BLaER1 treated with 17β-estradiol and CSF1 and Interleukin-3, amounts not matched to agents 10 nM and 100 nM (cell line): ENCODE data around the gene RHBDF2.
"Not testable (repeated sequence)": the region's sequence is repeated elsewhere in the genome, so short reads cannot be mapped to it uniquely, and the experiment has no call there.

Experiments
- H3K27ac ChIP-seq, 11 experiments: shearing (Covaris generic); formaldehyde crosslinking; 2 replicates each; pipeline ENCODE4 v1.8.1; 2022
- H3K27me3 ChIP-seq, 11 experiments: shearing (Covaris generic); formaldehyde crosslinking; 2 replicates each; pipeline ENCODE4 v1.8.1; 2022
- H3K36me3 ChIP-seq, 11 experiments: shearing (Covaris generic); formaldehyde crosslinking; 2 replicates each; pipeline ENCODE4 v1.8.1; 2022
- H3K4me1 ChIP-seq, 10 experiments: shearing (Covaris generic); formaldehyde crosslinking; 2 replicates each; pipeline ENCODE4 v1.8.1; 2022
- H3K4me2 ChIP-seq, 11 experiments: shearing (Covaris generic); formaldehyde crosslinking; 2 replicates each; pipeline ENCODE4 v1.8.1; 2022
- H3K4me3 ChIP-seq, 10 experiments: shearing (Covaris generic); formaldehyde crosslinking; 2 replicates each; pipeline ENCODE4 v1.8.1; 2022
- H3K9ac ChIP-seq, 11 experiments: shearing (Covaris generic); formaldehyde crosslinking; 2 replicates each; pipeline ENCODE4 v1.8.1; 2022
- H3K9me3 ChIP-seq, 11 experiments: shearing (Covaris generic); formaldehyde crosslinking; replicated peaks in 1 of 11; 2 replicates each; pipeline ENCODE4 v1.8.1; 2022
- H4K20me1 ChIP-seq, 11 experiments: shearing (Covaris generic); formaldehyde crosslinking; 2 replicates each; pipeline ENCODE4 v1.8.1; 2022
- Cebpa-rat ChIP-seq, 11 experiments: shearing (Covaris generic); IDR thresholded peaks; 2 replicates each; pipeline ENCODE4 v1.8.1; 2022

Gene RHBDF2

DNA sequence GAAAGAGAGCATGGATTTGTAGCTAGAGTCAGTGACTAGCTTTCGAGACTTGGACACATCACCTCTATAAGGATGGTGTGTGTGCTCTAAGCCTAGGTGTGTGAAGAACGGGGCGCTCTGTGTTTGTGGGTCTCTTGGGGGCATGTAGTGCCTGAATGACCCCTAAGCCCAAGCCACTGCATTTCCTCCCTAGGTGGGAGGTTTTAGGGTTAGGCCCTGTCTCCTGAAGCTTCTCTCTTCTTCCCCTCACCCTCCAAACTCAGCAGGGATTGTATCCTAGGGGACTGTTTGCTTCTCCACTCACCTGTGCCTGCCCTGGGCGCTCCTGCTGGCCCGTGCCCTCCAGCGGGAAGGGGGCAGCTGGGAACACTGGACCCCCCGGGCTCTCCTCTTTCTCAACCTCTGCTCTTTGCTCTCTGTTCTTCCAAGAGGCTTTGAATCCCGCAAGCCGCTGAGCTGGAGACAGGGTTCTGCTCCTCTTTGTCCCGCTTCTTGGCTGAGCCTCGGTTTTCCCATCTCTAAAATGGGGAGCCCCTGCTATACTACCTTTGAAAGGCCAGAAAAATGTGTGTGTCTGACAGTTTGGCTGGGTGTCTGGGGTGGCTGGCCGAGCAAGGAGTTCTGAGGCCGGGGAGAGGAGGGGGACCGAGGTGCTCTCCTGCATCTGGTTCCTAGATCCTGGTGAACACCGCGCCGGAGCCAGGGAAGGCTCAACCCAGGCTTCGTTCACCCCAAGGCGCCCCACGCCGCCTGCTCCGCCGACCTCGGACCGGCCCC, 35.5 kb upstream of the RHBDF2 start:
- Histone ChIP-seq H3K4me3 (peak overlapping the region in 4 of 10 experiments; percentile 58 to 73 (median 65); a peak in 3 of 20 replicates), H3K9ac (peak overlapping the region in 4 of 11 experiments; percentile 28 to 78 (median 51); a peak in 4 of 22 replicates), H3K9me3 (no peaks in the 10 kb centered on the region), H4K20me1 (peaks cover 0 to 7% (median 0%) of the 10 kb centered on the region in 11 experiments; a peak in 2 of 22 replicates), H3K27me3 (peaks cover 42 to 52% (median 44%) of the 10 kb centered on the region in 11 experiments), H3K36me3 (no peaks in the 10 kb centered on the region), H3K27ac (no peak overlapping the region), H3K4me1 (peaks cover 49 to 92% (median 81%) of the 10 kb centered on the region in 10 experiments), H3K4me2 (peak overlapping the region; percentile 94 to 100 (median 98))
- no peak for TF ChIP-seq Cebpa-rat (IDR thresholded peaks at IDR 0.05)

DNA sequence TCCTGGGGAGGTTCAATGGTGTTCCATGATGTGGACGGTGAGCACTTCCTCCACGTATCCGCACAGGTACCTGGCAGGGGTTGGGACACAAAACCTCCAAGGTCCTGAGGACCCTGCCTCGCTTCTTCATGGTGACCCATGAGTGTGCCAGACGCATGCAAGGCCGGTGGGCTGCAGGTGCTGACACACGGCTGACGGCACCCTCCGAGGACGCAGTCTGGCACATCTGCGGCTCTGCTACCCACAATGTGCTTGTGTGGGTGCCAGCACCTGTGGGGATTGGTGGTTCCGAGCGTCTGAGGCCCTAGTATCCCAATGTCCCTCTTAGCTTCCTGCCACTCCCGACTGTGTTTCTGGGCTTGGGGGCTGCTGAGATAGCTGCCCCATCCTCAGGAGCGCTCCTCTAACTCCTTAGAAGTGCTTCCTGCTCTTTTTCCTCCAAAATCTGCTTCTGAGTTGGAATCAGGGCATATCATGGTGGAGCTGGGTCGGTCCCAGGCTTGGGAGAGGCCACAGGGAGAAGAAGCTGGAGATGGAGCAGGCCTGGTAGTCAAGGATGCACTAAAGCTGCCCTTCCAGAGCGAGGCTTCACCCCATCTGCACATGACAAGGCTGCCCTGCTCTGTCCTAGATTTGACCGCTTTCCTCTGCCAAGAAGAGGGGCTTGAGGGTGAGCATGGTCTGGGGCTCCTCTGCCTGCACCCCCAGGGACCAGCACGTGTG, 34.7 kb upstream of the RHBDF2 start:
- peak overlapping the region in 5 of 11 experiments; percentile 10 to 62 (median 39); a peak in 5 of 22 replicates for H3K9ac ChIP-seq
- H3K9me3 ChIP-seq, result no peaks in the 10 kb centered on the region
- peak overlapping the region; percentile 54 to 100 (median 98) for H3K4me2 ChIP-seq
- H3K4me1 ChIP-seq, result peaks cover 49 to 92% (median 81%) of the 10 kb centered on the region in 10 experiments
- no peaks in the 10 kb centered on the region for H3K36me3 ChIP-seq
- H3K27ac ChIP-seq, result peak overlapping the region in 2 of 11 experiments; percentile 7 to 64; a peak in 1 of 22 replicates
- no peak for TF ChIP-seq Cebpa-rat (IDR thresholded peaks at IDR 0.05)
- peaks cover 42 to 52% (median 44%) of the 10 kb centered on the region in 11 experiments for H3K27me3 ChIP-seq
- peaks cover 0 to 7% (median 0%) of the 10 kb centered on the region in 11 experiments; a peak in 2 of 22 replicates for H4K20me1 ChIP-seq
- no peak overlapping the region for H3K4me3 ChIP-seq

DNA sequence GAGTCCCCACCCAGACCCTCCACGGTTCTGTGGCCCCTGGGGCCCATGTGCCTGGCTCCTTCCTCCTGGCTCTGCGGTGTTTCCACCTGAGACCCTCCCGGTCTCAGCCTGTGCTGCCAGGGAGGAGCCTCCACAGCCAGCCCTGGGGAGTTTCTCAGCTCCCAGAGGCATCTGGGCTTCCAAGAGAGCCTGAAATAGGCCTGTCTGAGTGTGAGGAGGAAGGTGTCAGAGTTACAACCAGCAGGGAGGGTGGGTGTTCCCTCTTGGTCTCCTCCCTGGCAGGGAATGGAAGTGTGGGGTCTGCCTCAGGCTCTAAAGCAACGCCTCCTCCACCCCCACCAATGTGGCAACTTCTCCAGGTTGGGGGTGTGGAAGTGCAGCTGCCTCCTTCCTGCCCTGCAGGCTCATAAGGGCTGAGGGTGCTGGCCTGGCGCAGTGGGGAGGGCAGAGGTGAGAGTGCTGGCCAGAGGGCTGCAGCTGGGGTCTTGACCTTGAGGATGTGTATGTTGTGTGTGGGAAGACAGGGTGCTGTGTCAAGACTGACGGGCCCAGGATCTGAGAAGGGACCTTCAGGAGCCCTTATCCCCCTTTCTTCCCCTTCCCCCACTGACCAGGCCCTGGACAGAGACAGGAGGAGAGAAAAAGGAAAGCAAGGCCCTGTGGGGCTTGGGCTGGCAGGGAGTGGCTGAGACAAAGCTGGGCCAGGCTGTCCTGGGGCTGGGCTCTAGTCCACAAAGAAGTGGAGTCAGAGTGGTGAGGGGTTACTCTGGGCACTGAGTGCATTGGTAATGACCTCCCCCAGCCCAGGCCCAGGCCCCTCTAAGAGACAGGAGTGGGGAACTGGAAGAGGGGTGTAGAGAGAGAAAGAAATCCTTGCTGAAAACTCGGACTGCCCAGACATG, 33.9 kb upstream of the RHBDF2 start:
- H3K9me3 ChIP-seq, result no peaks in the 10 kb centered on the region
- peaks cover 0 to 7% (median 0%) of the 10 kb centered on the region in 11 experiments; a peak in 2 of 22 replicates for H4K20me1 ChIP-seq
- H3K4me3 ChIP-seq, result no peak overlapping the region
- no peak for TF ChIP-seq Cebpa-rat (IDR thresholded peaks at IDR 0.05)
- H3K4me2 ChIP-seq, result peak overlapping the region; percentile 54 to 100 (median 98)
- peak overlapping the region in 6 of 11 experiments; percentile 13 to 64 (median 46); a peak in 11 of 22 replicates for H3K27ac ChIP-seq
- H3K36me3 ChIP-seq, result no peaks in the 10 kb centered on the region
- peaks cover 52 to 92% (median 81%) of the 10 kb centered on the region in 10 experiments for H3K4me1 ChIP-seq
- H3K27me3 ChIP-seq, result peaks cover 41 to 47% (median 43%) of the 10 kb centered on the region in 11 experiments
- H3K9ac ChIP-seq, result peak overlapping the region; percentile 16 to 62 (median 40); a peak in 15 of 22 replicates

DNA sequence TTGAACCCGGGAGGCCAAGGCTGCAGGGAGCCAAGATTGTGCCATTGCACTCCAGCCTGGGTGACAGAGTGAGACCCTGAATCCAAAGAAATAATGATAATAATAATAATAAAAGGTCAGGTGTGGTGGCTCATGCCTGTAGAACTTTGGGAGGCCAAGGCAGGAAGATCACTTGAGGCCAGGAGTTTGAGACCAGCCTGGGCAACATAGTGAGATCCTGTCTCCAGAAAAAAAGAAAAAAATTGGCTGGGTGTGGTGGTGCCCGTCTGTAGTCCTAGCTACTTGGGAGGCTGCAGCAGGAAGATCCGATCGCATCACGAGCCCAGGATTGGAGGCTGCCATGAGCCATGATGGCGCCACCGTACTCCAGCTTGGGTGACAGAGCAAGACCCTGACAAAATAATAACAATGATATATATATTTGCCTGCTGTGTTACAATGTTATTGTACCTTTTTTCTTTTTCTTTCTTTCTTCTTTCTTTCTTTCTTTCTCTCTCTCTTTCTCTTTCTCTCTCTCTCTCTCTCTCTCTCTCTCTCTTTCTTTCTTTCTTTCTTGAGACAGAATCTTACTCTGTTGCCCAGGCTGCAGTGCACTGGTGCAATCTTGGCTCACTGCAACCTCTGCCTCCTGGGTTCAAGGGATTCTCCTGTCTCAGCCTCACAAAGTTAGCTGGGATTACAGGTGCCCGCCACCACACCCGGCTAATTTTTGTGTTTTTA, 32.6 kb upstream of the RHBDF2 start:
- Histone ChIP-seq H3K27me3 (peaks cover 30 to 36% (median 32%) of the 10 kb centered on the region in 11 experiments), H3K4me2 (peak overlapping the region in 3 of 11 experiments; percentile 94 to 100 (median 98); a peak in 3 of 22 replicates), H3K4me1 (peaks cover 61 to 93% (median 85%) of the 10 kb centered on the region in 10 experiments), H3K27ac (peak overlapping the region in 2 of 11 experiments; percentile 13 to 64; a peak in 1 of 22 replicates)
- H3K36me3 ChIP-seq, H3K4me3 ChIP-seq, H3K9me3 ChIP-seq, H4K20me1 ChIP-seq, H3K9ac ChIP-seq: not testable (repeated sequence)

DNA sequence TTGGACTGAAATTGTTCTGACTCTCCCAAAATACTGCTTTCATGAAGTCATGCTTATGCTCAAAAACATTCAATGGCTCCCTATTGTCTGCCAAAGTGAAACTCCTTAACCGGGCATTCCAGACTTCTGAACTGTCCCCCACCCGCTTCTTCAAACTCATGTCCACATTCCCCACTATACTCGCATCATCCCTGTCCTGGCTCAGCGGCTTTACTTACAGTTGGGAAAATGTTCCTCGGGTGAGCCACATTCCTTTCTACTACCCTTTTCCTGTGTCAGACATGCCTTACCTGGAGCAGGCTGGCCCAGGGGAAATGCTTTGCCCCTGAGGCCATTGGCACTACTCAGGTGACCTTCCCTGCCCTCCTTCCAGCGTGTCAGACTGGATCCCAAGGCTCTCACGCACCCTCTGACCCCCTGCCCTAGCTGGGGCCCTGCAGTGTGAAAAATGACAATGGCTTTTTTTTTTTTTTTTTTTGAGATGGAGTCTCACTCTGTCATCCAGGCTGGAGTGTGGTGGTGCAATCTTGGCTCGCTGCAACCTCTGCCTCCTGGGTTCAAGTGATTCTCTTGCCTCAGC, 30.9 kb upstream of the RHBDF2 start:
- Histone ChIP-seq H3K4me1 (peaks cover 66 to 94% (median 87%) of the 10 kb centered on the region in 10 experiments), H3K27me3 (peaks cover 14 to 24% (median 18%) of the 10 kb centered on the region in 11 experiments), H3K27ac (peak overlapping the region in 5 of 11 experiments; percentile 77 to 88 (median 82); a peak in 6 of 22 replicates), H4K20me1 (no peaks in the 10 kb centered on the region), H3K9ac (no peak overlapping the region; a peak in 1 of 22 replicates), H3K4me2 (peak overlapping the region in 10 of 11 experiments; percentile 21 to 99 (median 91); a peak in 15 of 22 replicates), H3K36me3 (no peaks in the 10 kb centered on the region), H3K4me3 (no peak overlapping the region), H3K9me3 (no peaks in the 10 kb centered on the region)
- TF ChIP-seq Cebpa-rat (IDR thresholded peaks at IDR 0.05), result no peak

DNA sequence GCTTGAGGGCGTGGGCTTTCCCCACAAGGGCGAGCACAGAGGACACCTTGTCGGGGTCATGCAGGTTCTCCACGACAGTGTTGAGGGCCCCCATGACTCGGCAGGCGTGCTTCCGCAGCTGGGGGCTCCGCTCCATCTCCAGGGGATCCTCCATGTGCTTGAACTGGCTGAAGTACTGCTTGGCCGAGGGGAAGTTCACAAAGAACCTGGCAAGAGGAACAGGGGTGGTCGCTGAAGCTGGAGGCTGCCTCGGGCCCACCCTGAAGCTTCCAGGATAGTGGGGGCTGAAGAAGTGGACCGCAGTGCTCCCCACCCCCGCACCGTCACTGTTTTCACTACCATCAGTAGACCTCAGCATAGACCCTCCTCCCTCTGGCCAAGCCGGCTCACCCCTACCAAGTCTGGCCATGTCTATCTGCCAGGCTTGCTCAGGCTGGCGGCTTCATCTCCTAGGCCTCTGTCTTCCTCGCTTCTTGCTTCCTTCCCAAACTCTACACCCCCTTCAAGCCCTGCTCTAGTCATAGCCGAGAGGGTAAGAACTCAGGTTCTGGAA, 30.3 kb upstream of the RHBDF2 start:
- Histone ChIP-seq H3K36me3 (no peaks in the 10 kb centered on the region), H3K27ac (peak overlapping the region in 10 of 11 experiments; percentile 77 to 95 (median 82); a peak in 15 of 22 replicates), H3K4me3 (no peak overlapping the region), H3K9me3 (no peaks in the 10 kb centered on the region), H3K4me2 (peak overlapping the region; percentile 79 to 99 (median 93)), H3K4me1 (peaks cover 66 to 94% (median 87%) of the 10 kb centered on the region in 10 experiments), H3K9ac (peak overlapping the region in 4 of 11 experiments; percentile 73 to 87 (median 79); a peak in 5 of 22 replicates), H3K27me3 (peaks cover 8 to 18% (median 12%) of the 10 kb centered on the region in 11 experiments), H4K20me1 (no peaks in the 10 kb centered on the region)
- TF ChIP-seq Cebpa-rat (IDR thresholded peaks at IDR 0.05), result no peak

DNA sequence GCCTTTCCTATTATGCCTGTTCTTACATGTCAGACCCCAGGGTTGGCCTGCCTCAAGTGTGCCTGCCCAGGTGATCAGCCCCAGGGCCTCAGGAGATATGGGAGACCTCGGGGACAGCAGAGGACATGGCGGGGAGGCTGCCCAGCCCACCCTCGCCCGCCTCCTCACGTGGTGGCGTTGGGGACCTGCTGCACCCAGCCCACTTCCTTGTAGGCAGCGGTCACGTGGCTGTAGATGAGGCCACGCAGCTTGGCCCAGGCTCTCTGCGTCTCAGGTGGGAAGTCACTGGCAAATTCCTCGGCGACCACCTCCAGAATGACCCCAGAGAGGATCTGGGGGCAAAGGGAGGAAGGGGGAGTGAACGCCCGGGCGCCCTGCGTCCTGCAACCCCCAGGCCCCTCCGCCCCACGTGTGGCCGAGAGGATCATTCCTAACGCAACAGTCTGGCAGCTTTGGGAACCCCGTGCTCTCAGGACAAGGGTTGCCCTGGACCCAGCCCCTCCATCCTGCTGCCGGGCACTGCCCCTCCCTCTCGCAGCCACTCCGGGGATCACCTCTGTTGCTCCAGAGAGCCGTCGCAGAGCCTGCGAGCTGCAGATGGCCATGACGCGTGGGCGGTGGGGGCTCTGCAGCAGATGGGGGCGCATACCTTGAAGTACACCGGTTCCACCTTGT, 29.7 kb upstream of the RHBDF2 start:
- peaks cover 1 to 12% (median 6%) of the 10 kb centered on the region in 11 experiments; a peak in 20 of 22 replicates for H3K27me3 ChIP-seq
- H3K4me2 ChIP-seq, result peak overlapping the region; percentile 79 to 99 (median 93)
- no peak overlapping the region; a peak in 2 of 20 replicates for H3K4me3 ChIP-seq
- H3K4me1 ChIP-seq, result peaks cover 62 to 94% (median 87%) of the 10 kb centered on the region in 10 experiments
- no peaks in the 10 kb centered on the region for H4K20me1 ChIP-seq
- no peak for TF ChIP-seq Cebpa-rat (IDR thresholded peaks at IDR 0.05)
- H3K9ac ChIP-seq, result peak overlapping the region; percentile 65 to 87 (median 73); a peak in 19 of 22 replicates
- no peaks in the 10 kb centered on the region for H3K36me3 ChIP-seq
- H3K9me3 ChIP-seq, result no peaks in the 10 kb centered on the region
- H3K27ac ChIP-seq, result peak overlapping the region; percentile 77 to 95 (median 83)
